ENCODE results near the gene PAPPA.

PAPPA gene

DNA sequence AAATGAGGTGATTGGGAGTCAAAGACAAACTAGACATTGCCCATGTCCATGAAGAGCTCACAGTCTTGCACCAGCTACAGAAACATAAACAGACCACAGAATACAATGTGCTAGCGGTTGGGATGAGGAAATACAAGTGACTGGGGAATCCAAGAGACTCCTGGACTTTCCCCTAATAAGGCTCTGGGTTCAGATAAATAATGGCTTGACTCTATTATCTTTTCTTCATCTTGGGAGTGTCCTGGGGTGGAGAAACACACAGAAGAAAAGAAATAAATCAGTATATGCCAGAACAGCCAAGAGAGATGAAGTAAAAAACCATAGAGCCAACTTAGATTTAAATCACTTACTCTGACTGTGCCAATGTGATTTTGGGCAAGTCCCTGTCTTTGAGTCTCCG, 227.8 kb downstream of the PAPPA start:
- H3K27me3 ChIP-seq (ENCODE audit: control insufficient read depth, insufficient read depth, low read length): peaks cover 3% of the 10 kb centered on the region
- H3K9me3 ChIP-seq (replicated peaks; ENCODE audit: low read length): no peaks in the 10 kb centered on the region
- peaks cover 16% of the 10 kb centered on the region for H3K4me1 ChIP-seq (ENCODE audit: control insufficient read depth, insufficient read depth, low read length)
- H3K9ac ChIP-seq (ENCODE audit: low read depth, low read length): no peak overlapping the region
- H3K4me2 ChIP-seq (ENCODE audit: low read length): no peak overlapping the region
- no peaks in the 10 kb centered on the region for H3K36me3 ChIP-seq (ENCODE audit: insufficient read depth, low read length)
- no peak overlapping the region for H3K4me3 ChIP-seq (ENCODE audit: low read length)

DNA sequence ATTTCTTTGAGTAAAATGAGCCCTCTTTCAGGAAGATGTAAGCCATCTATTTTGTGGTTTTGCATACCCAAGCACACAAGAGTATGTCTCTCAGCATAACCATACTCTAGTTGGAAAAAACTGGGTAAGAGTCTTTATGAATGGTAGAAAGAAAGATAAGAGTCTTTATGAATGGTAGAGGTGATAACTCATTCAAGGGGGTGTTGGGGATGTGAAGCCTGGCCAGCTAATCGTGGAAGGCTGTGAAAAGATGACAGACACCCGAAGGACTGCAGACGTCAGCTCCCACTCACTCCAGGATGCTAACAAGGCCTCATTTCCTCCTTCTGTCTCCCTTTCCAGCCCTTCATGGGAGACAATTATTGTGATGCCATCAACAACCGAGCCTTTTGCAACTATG, 228.5 kb downstream of the PAPPA start:
- Histone ChIP-seq H3K4me1 (ENCODE audit: control insufficient read depth, insufficient read depth, low read length) (peaks cover 11% of the 10 kb centered on the region), H3K9me3 (replicated peaks; ENCODE audit: low read length) (no peaks in the 10 kb centered on the region), H3K9ac (ENCODE audit: low read depth, low read length) (no peak overlapping the region), H3K4me3 (ENCODE audit: low read length) (no peak overlapping the region), H3K27me3 (ENCODE audit: control insufficient read depth, insufficient read depth, low read length) (peaks cover 3% of the 10 kb centered on the region), H3K4me2 (ENCODE audit: low read length) (no peak overlapping the region), H3K36me3 (ENCODE audit: insufficient read depth, low read length) (no peaks in the 10 kb centered on the region)

DNA sequence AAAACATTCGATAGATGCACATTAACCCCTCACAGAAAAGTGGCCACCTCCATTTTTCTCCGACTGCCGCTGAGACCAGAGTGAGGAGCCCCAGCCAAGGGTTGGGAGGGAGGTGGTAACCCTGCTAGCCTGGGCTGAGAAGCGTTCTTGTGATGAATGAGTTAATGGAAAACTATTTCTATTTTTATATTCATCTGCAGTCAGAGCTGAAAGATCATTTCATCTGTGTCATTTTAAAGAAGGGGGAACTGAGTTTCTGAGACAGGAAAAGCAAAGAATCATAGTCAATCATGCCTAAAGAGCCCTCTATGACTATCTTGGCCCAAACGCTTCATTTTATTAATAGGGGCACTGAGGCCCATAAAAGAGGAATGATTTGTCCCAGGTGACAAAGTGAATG, 229.5 kb downstream of the PAPPA start:
- no peaks in the 10 kb centered on the region for H3K4me1 ChIP-seq (ENCODE audit: control insufficient read depth, insufficient read depth, low read length)
- no peak overlapping the region for H3K9ac ChIP-seq (ENCODE audit: low read depth, low read length)
- H3K4me3 ChIP-seq (ENCODE audit: low read length): no peak overlapping the region
- no peaks in the 10 kb centered on the region for H3K9me3 ChIP-seq (replicated peaks; ENCODE audit: low read length)
- H3K36me3 ChIP-seq (ENCODE audit: insufficient read depth, low read length): no peaks in the 10 kb centered on the region
- H3K4me2 ChIP-seq (ENCODE audit: low read length): no peak overlapping the region
- H3K27me3 ChIP-seq (ENCODE audit: control insufficient read depth, insufficient read depth, low read length): peaks cover 3% of the 10 kb centered on the region

DNA sequence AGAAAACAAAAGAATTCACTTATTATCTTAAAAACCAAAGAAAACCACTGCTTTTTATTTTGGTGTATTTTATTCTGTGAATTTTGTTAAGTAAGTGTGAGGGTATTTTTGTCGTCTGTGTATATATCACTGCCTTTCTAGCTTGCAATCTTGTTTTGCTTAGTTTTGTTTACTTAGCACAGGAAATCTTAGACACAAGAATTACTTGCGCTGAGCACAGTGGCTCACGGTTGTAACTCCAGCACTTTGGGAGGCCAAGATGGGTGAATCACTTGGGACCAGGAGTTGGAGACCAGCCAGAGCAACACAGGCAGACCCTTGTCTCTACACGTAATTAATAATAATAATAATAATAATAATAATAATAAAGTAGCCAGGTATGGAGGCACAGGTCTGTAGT, 230.3 kb downstream of the PAPPA start:
- H3K4me1 ChIP-seq (ENCODE audit: control insufficient read depth, insufficient read depth, low read length): no peaks in the 10 kb centered on the region

DNA sequence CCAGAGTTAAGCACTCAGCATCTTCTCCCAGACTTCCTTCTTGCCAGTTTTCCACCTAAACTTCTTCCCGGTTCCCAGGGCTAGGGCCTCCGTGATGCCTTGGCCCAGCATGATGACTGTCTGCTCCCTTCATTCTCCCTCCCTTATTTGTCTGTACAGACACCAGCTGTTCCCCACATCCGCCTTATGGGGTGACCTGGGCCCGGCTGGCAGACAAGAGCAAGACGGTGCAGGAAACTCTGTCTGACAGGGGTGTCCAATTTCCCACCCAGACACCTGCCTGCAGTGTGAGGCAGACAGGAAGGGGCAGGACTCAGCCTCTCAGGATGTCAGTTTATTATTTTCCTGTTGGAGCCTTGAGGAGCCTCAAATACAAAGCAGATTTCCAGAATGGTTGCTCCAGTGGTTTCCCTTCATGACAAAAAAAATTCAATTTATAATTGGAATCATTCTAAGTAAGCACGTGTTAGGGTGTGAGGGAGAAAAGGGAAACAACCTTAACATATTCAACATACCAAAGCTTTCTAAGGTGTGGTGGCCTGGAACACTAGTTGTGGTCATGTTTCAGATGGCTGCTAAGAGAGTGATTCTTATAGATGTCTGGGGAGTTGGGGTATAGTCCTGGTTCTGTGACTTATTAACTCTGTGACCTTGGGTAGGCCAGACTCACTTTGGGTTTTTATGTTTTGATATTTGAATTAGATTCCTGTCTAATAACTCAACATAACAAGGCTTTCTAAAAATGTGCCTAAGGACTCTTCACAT, 234.5 kb downstream of the PAPPA start:
- no peak overlapping the region for H3K4me2 ChIP-seq (ENCODE audit: low read length)
- H3K36me3 ChIP-seq (ENCODE audit: insufficient read depth, low read length): no peaks in the 10 kb centered on the region
- H3K4me1 ChIP-seq (ENCODE audit: control insufficient read depth, insufficient read depth, low read length): no peaks in the 10 kb centered on the region
- H3K27me3 ChIP-seq (ENCODE audit: control insufficient read depth, insufficient read depth, low read length): no peaks in the 10 kb centered on the region
- H3K4me3 ChIP-seq (ENCODE audit: low read length): no peak overlapping the region
- H3K9ac ChIP-seq (ENCODE audit: low read depth, low read length): no peak overlapping the region
- no peaks in the 10 kb centered on the region for H3K9me3 ChIP-seq (replicated peaks; ENCODE audit: low read length)

More for the DNA sequence above, 230.3 kb downstream of the PAPPA start:
- Histone ChIP-seq H3K27me3 (ENCODE audit: control insufficient read depth, insufficient read depth, low read length) (peaks cover 3% of the 10 kb centered on the region), H3K36me3 (ENCODE audit: insufficient read depth, low read length) (no peaks in the 10 kb centered on the region), H3K4me3 (ENCODE audit: low read length) (no peak overlapping the region), H3K9ac (ENCODE audit: low read depth, low read length) (no peak overlapping the region), H3K9me3 (replicated peaks; ENCODE audit: low read length) (no peaks in the 10 kb centered on the region), H3K4me2 (ENCODE audit: low read length) (no peak overlapping the region)

DNA sequence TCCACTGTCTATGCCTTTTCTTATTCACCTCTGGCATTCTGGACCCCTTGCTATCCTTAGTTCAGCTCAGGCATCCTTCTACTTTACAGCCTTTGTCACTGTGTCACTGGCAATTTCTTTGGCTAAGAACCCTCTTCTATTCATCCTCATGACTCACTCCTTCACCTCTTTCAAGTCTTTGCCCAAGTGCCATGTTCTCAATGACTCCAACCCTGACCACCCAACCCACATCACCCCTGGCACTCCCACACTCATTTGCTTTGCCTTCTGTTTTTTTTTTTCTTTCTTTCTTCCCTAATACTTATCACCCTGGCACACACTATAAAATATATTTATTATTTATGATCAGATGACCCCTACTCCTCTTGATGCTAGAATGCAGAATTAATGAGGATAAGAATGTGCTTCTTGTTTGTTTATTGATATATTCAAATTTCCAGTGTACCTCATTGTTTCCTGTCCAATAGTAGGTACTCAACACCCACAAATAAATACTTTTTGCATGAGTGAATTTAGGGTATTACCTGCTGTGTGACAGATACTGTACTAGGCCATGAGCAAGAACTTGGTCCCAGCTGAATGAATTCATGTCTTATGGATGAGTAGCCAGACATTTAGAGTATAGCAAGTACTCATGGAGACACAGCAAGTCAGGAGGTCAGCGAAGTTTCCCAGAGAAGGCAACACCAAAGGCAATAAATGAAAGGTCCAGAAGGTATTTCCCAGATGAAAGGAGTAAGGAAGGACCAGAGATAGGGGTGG, 236.1 kb downstream of the PAPPA start:
- Histone ChIP-seq H3K4me1 (ENCODE audit: control insufficient read depth, insufficient read depth, low read length) (no peaks in the 10 kb centered on the region), H3K4me3 (ENCODE audit: low read length) (no peak overlapping the region), H3K36me3 (ENCODE audit: insufficient read depth, low read length) (no peaks in the 10 kb centered on the region), H3K9me3 (replicated peaks; ENCODE audit: low read length) (no peaks in the 10 kb centered on the region), H3K27me3 (ENCODE audit: control insufficient read depth, insufficient read depth, low read length) (no peaks in the 10 kb centered on the region), H3K9ac (ENCODE audit: low read depth, low read length) (no peak overlapping the region), H3K4me2 (ENCODE audit: low read length) (no peak overlapping the region)

DNA sequence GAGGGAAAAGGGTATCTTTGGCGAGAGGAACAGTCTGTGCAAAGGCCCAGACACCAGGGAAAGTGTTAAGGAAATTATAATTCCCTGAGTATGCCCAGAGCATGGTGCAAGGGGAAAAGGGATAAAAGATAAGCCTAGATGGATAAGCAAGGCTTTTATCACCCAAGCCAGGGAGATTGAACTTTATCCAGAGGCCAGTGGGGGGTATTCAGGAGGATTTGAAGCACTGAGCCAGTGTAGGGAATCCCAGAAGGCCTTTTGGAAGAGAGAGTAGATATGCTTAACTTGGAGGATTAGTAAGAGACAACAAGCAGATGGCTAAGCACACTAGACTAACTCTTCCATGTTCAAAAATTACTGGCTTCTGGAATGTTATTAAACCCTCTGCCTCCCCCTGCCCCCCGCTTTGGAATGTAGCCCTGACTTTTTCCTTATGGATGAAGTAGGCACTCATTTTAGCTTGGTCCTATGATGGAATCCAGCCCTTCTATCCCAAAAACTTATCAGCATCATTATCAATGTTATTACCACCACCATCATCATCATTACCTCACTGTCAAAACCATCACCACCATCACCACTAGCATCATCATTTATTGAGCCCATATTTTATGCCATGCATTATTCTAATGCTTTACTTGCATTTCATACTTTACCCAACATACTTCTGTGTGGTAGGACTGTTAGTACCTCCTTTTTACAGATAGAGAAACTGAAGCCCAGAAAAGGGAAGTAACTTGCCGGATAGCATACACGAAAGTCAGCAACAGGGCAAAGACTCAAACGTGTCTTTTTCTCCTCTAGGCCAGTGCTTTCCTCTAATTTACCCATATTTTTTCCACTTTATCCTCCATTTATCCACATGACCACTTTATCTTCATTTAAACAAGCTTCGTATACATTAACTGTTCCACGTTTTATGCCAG, 237.0 kb downstream of the PAPPA start:
- H3K4me2 ChIP-seq (ENCODE audit: low read length): no peak overlapping the region
- no peaks in the 10 kb centered on the region for H3K36me3 ChIP-seq (ENCODE audit: insufficient read depth, low read length)
- H3K9ac ChIP-seq (ENCODE audit: low read depth, low read length): no peak overlapping the region
- H3K9me3 ChIP-seq (replicated peaks; ENCODE audit: low read length): no peaks in the 10 kb centered on the region
- no peaks in the 10 kb centered on the region for H3K4me1 ChIP-seq (ENCODE audit: control insufficient read depth, insufficient read depth, low read length)
- H3K27me3 ChIP-seq (ENCODE audit: control insufficient read depth, insufficient read depth, low read length): no peaks in the 10 kb centered on the region
- H3K4me3 ChIP-seq (ENCODE audit: low read length): no peak overlapping the region

DNA sequence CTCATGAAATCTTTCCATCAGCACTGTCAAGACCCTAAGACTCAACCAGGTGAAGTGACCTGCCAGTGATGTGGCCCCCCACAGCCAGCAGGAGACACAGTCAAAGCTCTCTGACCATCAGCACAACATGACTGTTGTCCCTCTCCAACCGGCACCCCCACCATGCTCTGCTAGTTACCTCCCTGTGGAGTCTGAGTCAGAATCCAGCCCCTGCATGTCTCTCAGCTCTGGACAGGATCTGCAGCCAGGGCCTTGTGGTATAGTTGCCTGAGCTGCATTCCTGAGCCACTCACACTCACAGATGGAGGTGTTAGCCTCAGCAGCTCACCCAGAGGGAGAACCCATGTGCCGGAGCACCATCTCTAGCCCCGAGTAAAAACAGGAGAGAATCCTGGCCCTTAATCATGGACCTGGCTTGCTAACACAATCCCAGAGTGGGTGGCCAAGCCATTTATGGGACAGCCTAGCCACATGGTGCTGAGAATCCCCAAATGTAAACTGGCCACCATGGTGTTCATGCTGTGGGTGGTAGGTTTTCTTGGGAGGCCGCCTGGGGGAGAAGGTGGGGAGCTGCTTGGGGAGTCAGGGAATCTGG, 237.8 kb downstream of the PAPPA start:
- Histone ChIP-seq H3K4me1 (ENCODE audit: control insufficient read depth, insufficient read depth, low read length) (no peaks in the 10 kb centered on the region), H3K9me3 (replicated peaks; ENCODE audit: low read length) (no peaks in the 10 kb centered on the region), H3K9ac (ENCODE audit: low read depth, low read length) (no peak overlapping the region), H3K4me2 (ENCODE audit: low read length) (no peak overlapping the region), H3K27me3 (ENCODE audit: control insufficient read depth, insufficient read depth, low read length) (no peaks in the 10 kb centered on the region), H3K4me3 (ENCODE audit: low read length) (no peak overlapping the region), H3K36me3 (ENCODE audit: insufficient read depth, low read length) (no peaks in the 10 kb centered on the region)

DNA sequence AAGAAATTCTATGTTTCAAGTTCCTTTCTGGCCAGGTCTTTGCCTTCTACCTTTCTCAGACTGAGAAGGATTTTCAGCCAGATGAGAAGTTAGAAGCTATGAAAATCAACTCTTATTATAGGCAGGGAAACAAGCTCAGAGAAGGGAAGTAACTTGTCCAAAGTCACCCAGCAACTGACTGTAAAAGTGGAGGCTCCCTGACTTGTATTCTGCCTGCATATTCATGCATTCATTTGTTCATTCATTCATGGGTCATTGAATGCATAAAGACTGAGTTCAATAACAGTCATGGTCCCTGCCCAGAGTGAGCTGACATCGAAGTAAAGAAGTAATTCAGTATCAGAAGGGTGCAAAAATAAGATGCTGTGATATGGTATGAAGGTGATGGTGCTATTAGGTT, 239.6 kb downstream of the PAPPA start:
- H3K9ac ChIP-seq (ENCODE audit: low read depth, low read length): no peak overlapping the region
- H3K9me3 ChIP-seq (replicated peaks; ENCODE audit: low read length): no peaks in the 10 kb centered on the region

DNA sequence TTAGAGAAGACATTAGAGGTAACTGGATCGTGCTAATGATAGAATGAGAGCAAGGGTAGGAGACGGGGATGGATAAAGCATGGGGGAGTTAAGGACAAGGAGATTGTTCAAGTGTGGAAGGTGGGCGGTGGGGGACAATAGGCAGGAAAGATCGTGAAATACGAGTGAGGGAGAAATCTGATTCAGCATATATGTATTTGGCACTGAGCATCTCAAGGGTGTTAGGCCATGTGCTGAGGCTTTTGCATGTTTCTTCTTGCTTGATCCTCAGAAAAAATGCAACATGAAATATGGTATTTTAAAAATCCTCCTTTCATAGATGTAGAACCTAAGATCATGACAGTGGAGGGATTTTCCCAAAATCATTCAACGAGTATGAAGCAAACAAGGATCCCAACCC, 240.5 kb downstream of the PAPPA start:
- no peaks in the 10 kb centered on the region for H3K9me3 ChIP-seq (replicated peaks; ENCODE audit: low read length)
- no peaks in the 10 kb centered on the region for H3K36me3 ChIP-seq (ENCODE audit: insufficient read depth, low read length)
- no peaks in the 10 kb centered on the region for H3K27me3 ChIP-seq (ENCODE audit: control insufficient read depth, insufficient read depth, low read length)
- no peaks in the 10 kb centered on the region for H3K4me1 ChIP-seq (ENCODE audit: control insufficient read depth, insufficient read depth, low read length)
- no peak overlapping the region for H3K4me3 ChIP-seq (ENCODE audit: low read length)
- no peak overlapping the region for H3K4me2 ChIP-seq (ENCODE audit: low read length)
- H3K9ac ChIP-seq (ENCODE audit: low read depth, low read length): no peak overlapping the region

More for the DNA sequence above, 239.6 kb downstream of the PAPPA start:
- Histone ChIP-seq H3K4me2 (ENCODE audit: low read length) (no peak overlapping the region), H3K27me3 (ENCODE audit: control insufficient read depth, insufficient read depth, low read length) (no peaks in the 10 kb centered on the region), H3K4me1 (ENCODE audit: control insufficient read depth, insufficient read depth, low read length) (no peaks in the 10 kb centered on the region), H3K36me3 (ENCODE audit: insufficient read depth, low read length) (no peaks in the 10 kb centered on the region), H3K4me3 (ENCODE audit: low read length) (no peak overlapping the region)

Measured in skeletal muscle satellite cell (primary cell).